GM12878 (cell line): ENCODE data around the gene PRH1. TPM values are rescaled to one million over a fixed set of nuclear protein-coding genes. Genes with fewer than 3 reads are reported as not detected.

Experiments used
- ATAC-seq: fragments of 200-7000 bp; cut with Tn5 transposase; 3 replicates; pipeline ENCODE4 v1.9.1; 2020; ENCODE audit warnings: mild to moderate bottlenecking, moderate library complexity
- BruUV-seq: library from RNA; stranded (reverse); fragments of 400-500 nt; replicated peaks from 2 replicates; lab custom pipeline; 2021; lab: Mats Ljungman, UMichigan
- CTCF ChIA-PET: fragments of 300-600 bp; sonication (Branson Sonifier 250); formaldehyde crosslinking; extraction: SDS; loops from one replicate; lab custom pipeline; 2021; ENCODE audit warnings: inconsistent platforms; lab: Yijun Ruan, JAX
- POLR2A ChIA-PET: fragments of 350-600 bp; formaldehyde crosslinking; extraction: SDS; loops from one replicate; lab custom pipeline; 2021; ENCODE audit warnings: inconsistent platforms; lab: Charles Lee
- RAD21 ChIA-PET: fragments of 300-600 bp; sonication (Branson Sonifier 250); formaldehyde crosslinking; loops from one replicate; lab custom pipeline; 2023; ENCODE audit warnings: antibody characterized with exemption; ENCODE audit not compliant: unreplicated experiment; lab: Charles Lee
- SMC1A ChIA-PET: fragments of 300-600 bp; sonication (Branson Sonifier 250); formaldehyde crosslinking; loops from one replicate; lab custom pipeline; 2023; ENCODE audit not compliant: unreplicated experiment, uncharacterized antibody; lab: Charles Lee
- DNase-seq: peaks from one replicate; pipeline ENCODE4 v3.0.0-alpha.2; 2011; ENCODE audit warnings: low read depth, low spot score
- FAIRE-seq: peaks from 3 replicates; lab custom pipeline; 2011; peaks lifted over from hg19 to GRCh38; lab: Jason Lieb, UNC
- H2AFZ ChIP-seq: 2 replicates; pipeline ENCODE4 v1.6.0; 2011; ENCODE audit warnings: low read depth, low read length, control low read depth; ENCODE audit not compliant: control insufficient read depth
- H3K27ac ChIP-seq: 2 replicates; pipeline ENCODE4 v1.5.1; 2011; ENCODE audit warnings: control low read depth; ENCODE audit not compliant: control insufficient read depth, insufficient read depth
- H3K27me3 ChIP-seq, 2 experiments: replicated peaks in 1 of 2; 2 replicates each; pipeline versions ENCODE4 v1.6.0 to v1.6.1; 2011; ENCODE audit warnings: low read length in 1 of 2; ENCODE audit not compliant: control insufficient read depth in 2 of 2, insufficient read depth in 2 of 2
- H3K36me3 ChIP-seq, 2 experiments: 2 replicates each; pipeline ENCODE4 v1.5.1; 2011; ENCODE audit warnings: low read length in 1 of 2; ENCODE audit not compliant: control insufficient read depth in 2 of 2, insufficient read depth in 2 of 2
- H3K4me1 ChIP-seq: 2 replicates; pipeline ENCODE4 v1.6.1; 2011; ENCODE audit warnings: mild to moderate bottlenecking, low read length, moderate library complexity, mixed read lengths; ENCODE audit not compliant: control insufficient read depth, insufficient read depth
- H3K4me2 ChIP-seq: 2 replicates; pipeline ENCODE4 v1.6.0; 2011; ENCODE audit warnings: control low read depth; ENCODE audit not compliant: control insufficient read depth, insufficient read depth
- H3K4me3 ChIP-seq: fragments of 200-600 bp; sonication (generic); 2 replicates; pipeline ENCODE4 v1.5.1; 2016
- H3K79me2 ChIP-seq: 2 replicates; pipeline ENCODE4 v1.6.0; 2011; ENCODE audit warnings: low read length; ENCODE audit not compliant: control insufficient read depth, insufficient read depth
- H3K9ac ChIP-seq: 2 replicates; pipeline ENCODE4 v1.8.0; 2011; ENCODE audit warnings: low read length, control low read depth, mixed read lengths; ENCODE audit not compliant: control insufficient read depth, insufficient read depth
- H3K9me3 ChIP-seq: replicated peaks from 3 replicates; pipeline ENCODE4 v1.5.1; 2011; ENCODE audit warnings: mild to moderate bottlenecking, low read length; ENCODE audit not compliant: control insufficient read depth, insufficient read depth
- H4K20me1 ChIP-seq: 2 replicates; pipeline ENCODE4 v1.6.0; 2011; ENCODE audit not compliant: control insufficient read depth, insufficient read depth
- ATF2 ChIP-seq: IDR thresholded peaks from 2 replicates; pipeline ENCODE4 v1.6.1; 2012; ENCODE audit warnings: low read length, inconsistent platforms
- BCLAF1 ChIP-seq: fragments of 450-650 bp; IDR thresholded peaks from 2 replicates; pipeline ENCODE4 v1.6.1; 2017; ENCODE audit warnings: antibody characterized with exemption, mild to moderate bottlenecking, moderate library complexity
- EZH2 ChIP-seq: IDR thresholded peaks from 2 replicates; pipeline ENCODE4 v1.6.1; 2012; ENCODE audit warnings: low read depth, mild to moderate bottlenecking, control low read depth, inconsistent platforms, low read length, borderline replicate concordance; ENCODE audit not compliant: control insufficient read depth
- KLF5 ChIP-seq: fragments of 450-650 bp; IDR thresholded peaks from 2 replicates; pipeline ENCODE4 v1.6.1; 2014; ENCODE audit warnings: mild to moderate bottlenecking; ENCODE audit not compliant: partially characterized antibody
- NFXL1 ChIP-seq: fragments of 450-650 bp; IDR thresholded peaks from 2 replicates; pipeline ENCODE4 v1.6.1; 2017; ENCODE audit warnings: antibody characterized with exemption, mild to moderate bottlenecking, borderline replicate concordance
- NRF1 ChIP-seq: conservative IDR thresholded peaks from 2 replicates; pipeline ENCODE4 v1.6.1; 2011; ENCODE audit warnings: mild to moderate bottlenecking, low read depth, low read length, improper control_type of control experiment
- TCF7 ChIP-seq: IDR thresholded peaks from 2 replicates; pipeline ENCODE4 v1.6.1; 2014; ENCODE audit warnings: antibody characterized with exemption, borderline replicate concordance
- USF2 ChIP-seq: IDR thresholded peaks from 2 replicates; pipeline ENCODE4 v1.6.1; 2011; ENCODE audit warnings: low read depth, low read length, improper control_type of control experiment, borderline replicate concordance
- ZBTB33 ChIP-seq: fragments of 450-650 bp; IDR thresholded peaks from 2 replicates; pipeline ENCODE4 v1.6.1; 2017; ENCODE audit warnings: mild to moderate bottlenecking
- ZBTB4 ChIP-seq: fragments of 450-650 bp; formaldehyde crosslinking; IDR thresholded peaks from 2 replicates; pipeline ENCODE4 v1.4.0; 2022; ENCODE audit warnings: mild to moderate bottlenecking, moderate library complexity
- WGBS: methylation state at CpG from one replicate; pipeline ENCODE4 v1.1.6; 2016; ENCODE audit warnings: low lambda C conversion rate; ENCODE audit not compliant: insufficient replicate concordance, insufficient coverage; ENCODE audit errors: missing lambda C conversion rate; 5-methylcytosine and 5-hydroxymethylcytosine counted together
- in situ Hi-C: fragments of 300-500 bp; cut with MboI; formaldehyde crosslinking; loops from 9 replicates; pipeline ENCODE4 v1.14.3; 2018; ENCODE audit warnings: mixed read lengths
- intact Hi-C: fragments of 100-400 bp; cut with micrococcal nuclease; formaldehyde crosslinking; loops from one replicate; pipeline ENCODE4 v1.14.2; 2022; ENCODE audit not compliant: unreplicated experiment
- polyA plus RNA-seq, 11 experiments: library from polyadenylated mRNA; depleted of rRNA in 4 of 11; unstranded in 6 of 11; stranded (reverse) in 5 of 11; fragments of >200 nt; fragmentation: Nextera tagmentation in 4 of 11; fragmentation: Illumina TruSeq in 1 of 11; extraction: Ambion mirVana in 4 of 11; extraction: Trizol in 1 of 11; gene quantifications; 1 replicate in 1 of 11; 2 replicates in 10 of 11; pipeline versions ENCODE4 v1.2.1 to v1.2.3, GENCODE V29; 2011 to 2016; ENCODE audit warnings: inconsistent platforms in 2 of 11, missing spikeins in 2 of 11, low read depth in 1 of 11
- total RNA-seq, 4 experiments: library from RNA; depleted of rRNA in 3 of 4; stranded (reverse); fragments of >200 nt in 3 of 4; fragmentation: Illumina TruSeq in 1 of 4; extraction: Trizol in 1 of 4; gene quantifications; 2 replicates each; pipeline versions ENCODE4 v1.2.1 to v1.2.3, GENCODE V29; 2013 to 2021

Gene PRH1
- total and polyA plus RNA-seq, 10 of the 15 experiments (the other 5 are each of a cell fraction or from before 2014, with no cell fraction given), result 2.5 to 26.3 (median 11.8) TPM

- no peak for TF ChIP-seq ZBTB4 (CRISPR knock-in tag)
- no peak for TF ChIP-seq EZH2
- TF ChIP-seq, all 136 proteins: peak for 0
These were observed 16.9 kb upstream of the PRH1 start (continued) for GRCh38 chr12:10900972-10901371.

- Histone ChIP-seq H3K36me3 (no peaks in the 10 kb centered on the region), H3K4me2 (no peak overlapping the region), H4K20me1 (no peaks in the 10 kb centered on the region), H3K9me3 (peaks cover 3% of the 10 kb centered on the region; the same call in 2 of the 3 replicates), H3K9ac (no peak overlapping the region), H2AFZ (no peak overlapping the region), H3K79me2 (no peaks in the 10 kb centered on the region), H3K27me3 (no peaks in the 10 kb centered on the region), H3K27ac (no peak overlapping the region), H3K4me3 (no peak overlapping the region), H3K4me1 (no peaks in the 10 kb centered on the region)
- ATAC-seq (no peak), DNase-seq (no peak), FAIRE-seq (no peak)
- in situ Hi-C loops, result no loop called here
- WGBS, result 45% methylated on average over 1 of the region's 1 CpG
- ChIA-PET CTCF (no interaction called here), SMC1A (no interaction called here), POLR2A (no interaction called here), RAD21 (no interaction called here)
- intact Hi-C loops, result no loop called here
- no TSS peak for BruUV-seq
- TF ChIP-seq NFXL1 (no peak), BCLAF1 (no peak), TCF7 (no peak), NRF1 (no peak), ATF2 (no peak), USF2 (no peak), KLF5 (no peak), ZBTB33 (no peak)
These were observed 16.5 kb upstream of the PRH1 start for GRCh38 chr12:10900530-10900929.
